Gastroesophageal sphincter (tissue), 4 donors: Measurements from ENCODE around the gene FOXO1. TPM values are rescaled to one million over a fixed set of nuclear protein-coding genes. Genes with fewer than 3 reads are reported as not detected.

Source experiments
- ATAC-seq: fragments of 150-250 bp; one replicate; pipeline ENCODE4 v1.9.1; 2016; ENCODE audit warnings: mild to moderate bottlenecking, moderate library complexity
- H3K27ac ChIP-seq, 4 donors: fragments of 200-600 bp; sonication (generic) in 3 of 4; 1 replicate in 3 of 4; 2 replicates in 1 of 4; pipeline ENCODE4 v1.5.1; 2016 to 2019
- H3K27me3 ChIP-seq: fragments of 200-600 bp; sonication (generic); one replicate; pipeline ENCODE4 v1.5.1; 2019
- H3K36me3 ChIP-seq, 2 donors: fragments of 200-600 bp; sonication (generic); one replicate each; pipeline ENCODE4 v1.5.1; 2019; ENCODE audit warnings: control low read depth in 1 of 2
- H3K4me1 ChIP-seq, 3 donors: fragments of 200-600 bp; sonication (generic); 1 replicate in 2 of 3; 2 replicates in 1 of 3; pipeline ENCODE4 v1.5.1; 2016 to 2019; ENCODE audit warnings: control low read depth in 2 of 3
- H3K4me3 ChIP-seq, 2 donors: fragments of 200-600 bp; sonication (generic); one replicate each; pipeline ENCODE4 v1.5.1; 2019; ENCODE audit warnings: mild to moderate bottlenecking in 1 of 2, moderate library complexity in 1 of 2
- H3K9me3 ChIP-seq, 3 donors: fragments of 200-600 bp; sonication (generic); one replicate each; pipeline ENCODE4 v1.5.1; 2017 to 2019; ENCODE audit warnings: control low read depth in 2 of 3
- EP300 ChIP-seq: sonication (generic); formaldehyde crosslinking; IDR thresholded peaks from one replicate; pipeline ENCODE4 v1.6.1; 2017; ENCODE audit warnings: antibody characterized with exemption, mild to moderate bottlenecking
- POLR2A ChIP-seq, 2 donors: fragments of 450-650 bp; IDR thresholded peaks; one replicate each; pipeline ENCODE4 v1.6.1; 2017; ENCODE audit warnings: antibody characterized with exemption in 2 of 2, mild to moderate bottlenecking in 2 of 2, moderate library complexity in 1 of 2
- POLR2AphosphoS5 ChIP-seq: sonication (generic); formaldehyde crosslinking; IDR thresholded peaks from one replicate; pipeline ENCODE4 v1.6.1; 2017; ENCODE audit warnings: antibody characterized with exemption
- WGBS, 2 donors: methylation state at CpG; one replicate each; pipeline ENCODE4 v1.1.5; 2018; ENCODE audit warnings: low coverage in 1 of 2; 5-methylcytosine and 5-hydroxymethylcytosine counted together
- total RNA-seq, 4 donors: library from RNA; depleted of rRNA; stranded (reverse); fragments of >200 nt; gene quantifications; one replicate each; pipeline ENCODE4 v1.1.0, GENCODE V29; 2016
- TF ChIP-seq, protein P1 (sequence below), 4 experiments: fragments of 200-600 bp in 2 of 4; fragments of 450-650 bp in 2 of 4; sonication (generic) in 1 of 4; IDR thresholded peaks; one replicate each; pipeline ENCODE4 v1.5.1; 2017 to 2019; ENCODE audit warnings: antibody characterized with exemption in 4 of 4, mild to moderate bottlenecking in 2 of 4, moderate library complexity in 2 of 4

The FOXO1 gene
- total RNA-seq, 4 donors from 2014 or later, result 52.4 to 72.2 (median 59.5) TPM

DNA sequence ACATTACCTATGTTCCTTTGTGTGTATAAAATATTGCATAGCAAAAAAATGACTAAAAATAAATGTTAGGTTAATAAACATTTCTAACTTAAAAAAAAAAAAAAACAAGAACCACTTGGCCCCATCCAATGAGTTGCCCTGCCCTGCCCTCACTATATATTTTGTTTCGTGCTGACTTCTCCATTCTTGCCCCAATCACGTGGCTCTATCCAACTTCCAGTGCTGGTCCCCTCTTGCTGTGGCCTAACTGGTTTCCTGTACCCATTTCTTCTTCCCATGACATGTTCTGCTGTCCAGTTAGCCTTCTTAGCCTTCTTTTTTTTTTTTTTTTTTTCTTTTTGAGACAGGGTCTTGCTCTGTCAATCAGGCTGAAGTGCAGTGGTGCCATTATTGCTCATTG lies 151.6 kb downstream of the FOXO1 start:
- Histone ChIP-seq H3K4me3 (no peak overlapping the region), H3K27me3 (no peaks in the 10 kb centered on the region), H3K27ac (no peak overlapping the region), H3K4me1 (no peaks in the 10 kb centered on the region), H3K36me3 (no peaks in the 10 kb centered on the region), H3K9me3 (no peaks in the 10 kb centered on the region)
- WGBS, 2 donors, result 85 to 96% methylated on average over 2 of the region's 2 CpGs
- TF ChIP-seq POLR2AphosphoS5 (no peak), EP300 (no peak)
- TF ChIP-seq, protein P1, sequence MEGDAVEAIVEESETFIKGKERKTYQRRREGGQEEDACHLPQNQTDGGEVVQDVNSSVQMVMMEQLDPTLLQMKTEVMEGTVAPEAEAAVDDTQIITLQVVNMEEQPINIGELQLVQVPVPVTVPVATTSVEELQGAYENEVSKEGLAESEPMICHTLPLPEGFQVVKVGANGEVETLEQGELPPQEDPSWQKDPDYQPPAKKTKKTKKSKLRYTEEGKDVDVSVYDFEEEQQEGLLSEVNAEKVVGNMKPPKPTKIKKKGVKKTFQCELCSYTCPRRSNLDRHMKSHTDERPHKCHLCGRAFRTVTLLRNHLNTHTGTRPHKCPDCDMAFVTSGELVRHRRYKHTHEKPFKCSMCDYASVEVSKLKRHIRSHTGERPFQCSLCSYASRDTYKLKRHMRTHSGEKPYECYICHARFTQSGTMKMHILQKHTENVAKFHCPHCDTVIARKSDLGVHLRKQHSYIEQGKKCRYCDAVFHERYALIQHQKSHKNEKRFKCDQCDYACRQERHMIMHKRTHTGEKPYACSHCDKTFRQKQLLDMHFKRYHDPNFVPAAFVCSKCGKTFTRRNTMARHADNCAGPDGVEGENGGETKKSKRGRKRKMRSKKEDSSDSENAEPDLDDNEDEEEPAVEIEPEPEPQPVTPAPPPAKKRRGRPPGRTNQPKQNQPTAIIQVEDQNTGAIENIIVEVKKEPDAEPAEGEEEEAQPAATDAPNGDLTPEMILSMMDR (IDR thresholded peaks at IDR 0.05), result no peak
- ATAC-seq, result no peak

- no peak overlapping the region for H3K4me3 ChIP-seq
- TF ChIP-seq, protein P1 (IDR thresholded peaks at IDR 0.05), result no peak
- no peak for TF ChIP-seq POLR2AphosphoS5
- no peak for TF ChIP-seq EP300
- no peak for TF ChIP-seq POLR2A (IDR thresholded peaks at IDR 0.05)
- 89 to 100% methylated on average over 2 of the region's 2 CpGs for WGBS, 2 donors
- no peaks in the 10 kb centered on the region for H3K27me3 ChIP-seq
- H3K36me3 ChIP-seq, result no peaks in the 10 kb centered on the region
- ATAC-seq, result no peak
- no peak overlapping the region for H3K27ac ChIP-seq
- H3K4me1 ChIP-seq, result peaks cover 5 to 16% (median 7%) of the 10 kb centered on the region in 3 donors
- no peaks in the 10 kb centered on the region for H3K9me3 ChIP-seq
Observed at GRCh38 chr13:40509876-40510275, 156.6 kb downstream of the FOXO1 start.

DNA sequence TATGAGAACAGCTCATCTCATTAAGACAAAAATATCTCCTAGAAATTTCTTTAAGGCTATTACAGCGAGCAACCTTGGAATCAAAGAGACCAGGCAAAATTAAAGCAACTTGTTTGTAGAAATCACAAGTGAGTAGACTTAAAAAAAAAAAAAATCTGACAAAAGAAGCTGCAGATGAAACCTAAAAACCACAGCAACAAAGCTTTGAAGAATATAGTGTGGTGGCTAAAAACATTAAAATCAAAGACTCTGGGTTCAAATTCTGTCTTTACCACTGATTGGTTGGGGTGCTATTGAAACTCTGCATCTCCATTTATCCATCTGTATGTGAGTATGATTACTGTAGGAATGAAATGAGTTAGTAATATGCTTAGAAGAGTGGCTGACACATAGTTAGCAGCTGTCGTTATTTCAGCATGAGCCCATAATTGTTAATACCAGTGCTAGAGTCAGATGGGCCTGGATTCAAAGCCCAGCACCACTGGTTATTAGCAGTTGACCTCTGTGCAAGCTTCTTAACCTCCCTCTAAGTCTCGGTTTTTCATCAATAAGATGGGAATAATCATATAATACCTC lies 157.6 kb downstream of the FOXO1 start:
- ATAC-seq, result no peak
- Histone ChIP-seq H3K4me1 (peaks cover 5 to 16% (median 7%) of the 10 kb centered on the region in 3 donors), H3K27ac (peak overlapping the region; percentile 53 to 65 (median 62)), H3K36me3 (no peaks in the 10 kb centered on the region), H3K27me3 (no peaks in the 10 kb centered on the region), H3K4me3 (no peak overlapping the region), H3K9me3 (no peaks in the 10 kb centered on the region)
- WGBS, 2 donors, result 59 to 78% methylated on average over 3 of the region's 3 CpGs
- TF ChIP-seq, protein P1 (IDR thresholded peaks at IDR 0.05), result no peak
- TF ChIP-seq EP300, result no peak
- no peak for TF ChIP-seq POLR2A (IDR thresholded peaks at IDR 0.05)
- no peak for TF ChIP-seq POLR2AphosphoS5

GRCh38 chr13:40508127-40508526 lies 158.3 kb downstream of the FOXO1 start:
- Histone ChIP-seq H3K27ac (peak overlapping the region; percentile 53 to 65 (median 62)), H3K9me3 (no peaks in the 10 kb centered on the region), H3K4me1 (peaks cover 5 to 16% (median 7%) of the 10 kb centered on the region in 3 donors), H3K36me3 (no peaks in the 10 kb centered on the region), H3K27me3 (no peaks in the 10 kb centered on the region), H3K4me3 (no peak overlapping the region)
- TF ChIP-seq POLR2AphosphoS5 (peak; percentile 46), EP300 (no peak)
- WGBS, 2 donors, result 7 to 10% methylated on average over 3 of the region's 3 CpGs
- ATAC-seq, result peak; percentile 83

DNA sequence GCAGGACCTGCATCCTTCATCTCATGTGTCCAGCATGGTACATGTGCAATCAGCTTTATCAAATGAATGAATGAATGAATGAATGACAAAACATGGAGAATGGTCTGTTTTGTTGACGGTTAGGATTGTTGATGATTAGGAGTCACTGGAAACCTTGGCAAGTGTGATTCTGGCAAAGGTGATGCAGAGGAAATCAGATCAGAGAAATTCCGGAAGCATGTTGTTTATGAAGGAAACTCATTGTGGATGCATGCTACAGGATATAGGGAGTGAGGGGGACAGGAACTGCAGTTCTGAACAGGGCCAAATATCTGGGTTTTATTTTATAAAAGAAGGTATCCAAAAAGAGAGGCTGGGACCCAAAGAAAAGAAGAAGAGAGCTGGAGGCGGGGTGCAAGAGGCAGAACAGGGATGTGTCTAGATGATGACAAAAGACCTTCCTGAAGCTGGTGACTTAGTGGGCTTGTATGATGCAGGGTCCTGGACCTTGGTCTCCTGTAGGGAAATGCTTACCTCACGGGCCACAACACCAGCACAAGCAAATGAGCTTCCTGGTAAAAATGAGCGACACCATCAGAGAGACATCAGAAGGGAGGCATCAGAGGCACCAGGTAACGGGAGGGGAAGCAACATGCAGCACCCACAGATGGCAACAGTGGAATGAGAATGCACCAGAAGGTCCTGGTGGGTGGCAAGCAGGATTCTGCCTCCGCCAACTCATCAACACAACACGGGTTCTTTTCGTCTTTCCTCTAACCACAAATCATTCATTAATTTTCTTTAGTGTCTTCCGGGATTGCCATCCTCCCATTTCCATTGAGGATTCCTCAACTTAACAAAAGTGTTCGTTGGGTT lies 159.6 kb downstream of the FOXO1 start:
- H3K27ac ChIP-seq, result no peak overlapping the region
- H3K4me1 ChIP-seq, result peaks cover 5 to 16% (median 7%) of the 10 kb centered on the region in 3 donors
- H3K4me3 ChIP-seq, result no peak overlapping the region
- H3K9me3 ChIP-seq, result no peaks in the 10 kb centered on the region
- no peak for TF ChIP-seq POLR2AphosphoS5
- WGBS, 2 donors, result 86 to 88% methylated on average over 6 to 11 of the region's 11 CpGs
- no peak for ATAC-seq
- H3K36me3 ChIP-seq, result no peaks in the 10 kb centered on the region
- H3K27me3 ChIP-seq, result no peaks in the 10 kb centered on the region

Other genes starting within 250 kb of the FOXO1 start
- 10 to 100 TPM; 13.8 to 25.3 (median 15.8) TPM for gene MRPS31, start 104.5 kb upstream of the FOXO1 start, total RNA-seq
- 10 to 100 TPM in 1 of 4 donors, 1 to 10 TPM in 3; 1.8 to 14.4 (median 3.0) TPM for gene SLC25A15, start 123.0 kb upstream of the FOXO1 start, total RNA-seq